HCT116 (cell line): ENCODE results near the gene CFAP46.

ENCODE experiments used
- CEBPB ChIP-seq: IDR thresholded peaks from 2 replicates; pipeline ENCODE4 v1.6.1; 2012; ENCODE audit warnings: low read depth
- CTCF ChIP-seq, 3 experiments: fragments of 200-600 bp in 1 of 3; sonication (generic) in 1 of 3; IDR thresholded peaks in 2 of 3; conservative IDR thresholded peaks in 1 of 3; 2 replicates each; pipeline ENCODE4 v1.5.1; 2012 to 2017; ENCODE audit warnings: low read depth in 2 of 3, low read length in 2 of 3, antibody characterized with exemption in 1 of 3, borderline replicate concordance in 1 of 3, control low read depth in 1 of 3, mild to moderate bottlenecking in 1 of 3, mixed read lengths in 1 of 3, mixed run types in 1 of 3, moderate library complexity in 1 of 3; ENCODE audit not compliant: insufficient read depth in 1 of 3
- EZH2 ChIP-seq: fragments of 200-600 bp; sonication (generic); IDR thresholded peaks from 2 replicates; pipeline ENCODE4 v1.6.1; 2017; ENCODE audit warnings: antibody characterized with exemption, mixed run types
- EZH2phosphoT487 ChIP-seq: fragments of 200-600 bp; IDR thresholded peaks from 2 replicates; pipeline ENCODE4 v1.6.1; 2018; ENCODE audit warnings: antibody characterized with exemption, borderline replicate concordance
- JUND ChIP-seq: IDR thresholded peaks from 2 replicates; pipeline ENCODE4 v1.6.1; 2012
- MAX ChIP-seq: IDR thresholded peaks from 2 replicates; pipeline ENCODE4 v1.6.1; 2012
- POLR2A ChIP-seq: IDR thresholded peaks from 2 replicates; pipeline ENCODE4 v1.7.0; 2011; ENCODE audit warnings: borderline replicate concordance; ENCODE audit not compliant: insufficient read depth, insufficient read length; ENCODE audit errors: extremely low read depth
- POLR2AphosphoS5 ChIP-seq: IDR thresholded peaks from 2 replicates; pipeline ENCODE4 v1.6.1; 2011; ENCODE audit warnings: mild to moderate bottlenecking, low read depth, low read length, moderate library complexity
- YY1 ChIP-seq: IDR thresholded peaks from 2 replicates; pipeline ENCODE4 v1.6.1; 2011; ENCODE audit warnings: low read length, low read depth, moderate library complexity, mild to moderate bottlenecking; ENCODE audit not compliant: insufficient replicate concordance; ENCODE audit errors: extremely low read depth
- ZNF274 ChIP-seq: fragments of 200-500 bp; sonication (Bioruptor generic); IDR thresholded peaks from 2 replicates; pipeline ENCODE4 v1.6.1; 2014; ENCODE audit warnings: mild to moderate bottlenecking, low read depth, low read length, inconsistent platforms

- TF ChIP-seq CTCF (IDR thresholded peaks at IDR 0.05 in 2 of 3, conservative IDR thresholded peaks at IDR 0.05 in 1 of 3; ENCODE audit: borderline replicate concordance in 1 of 3, insufficient read depth in 1 of 3, low read depth in 2 of 3, low read length in 2 of 3) (no peak), JUND (no peak), POLR2AphosphoS5 (no peak), POLR2A (no peak), EZH2 (no peak), ZNF274 (no peak), YY1 (no peak), EZH2phosphoT487 (no peak), CEBPB (no peak), MAX (no peak)
Measured at GRCh38 chr10:132811891-132812481, 130.4 kb downstream of the CFAP46 start.
